Central memory CD8-positive, alpha-beta T cell (primary cell): ENCODE results near the gene FRY.

Experiments
- ATAC-seq: fragments of 150-1000 bp; cut with Tn5 transposase; replicated peaks from 2 replicates; pipeline ENCODE4 v1.10.0; 2022; ENCODE audit warnings: mild to moderate bottlenecking, moderate FRiP score, moderate number of reproducible peaks; ENCODE audit not compliant: poor library complexity, severe bottlenecking; ENCODE audit errors: extremely low read depth
- DNase-seq, 2 donors: peaks; one replicate each; pipeline ENCODE4 v3.0.0; 2021; ENCODE audit warnings: low spot score in 2 of 2
- H3K27ac Mint-ChIP-seq: one replicate; pipeline ENCODE4 v1.8.0; 2022; ENCODE audit warnings: low read depth, mild to moderate bottlenecking, moderate library complexity, mixed read lengths
- H3K27me3 Mint-ChIP-seq: one replicate; pipeline ENCODE4 v1.8.0; 2022; ENCODE audit warnings: mixed read lengths
- H3K36me3 Mint-ChIP-seq: one replicate; pipeline ENCODE4 v1.8.0; 2022; ENCODE audit warnings: mild to moderate bottlenecking, moderate library complexity, mixed read lengths; ENCODE audit not compliant: insufficient read depth
- H3K4me1 Mint-ChIP-seq: one replicate; pipeline ENCODE4 v1.8.0; 2022; ENCODE audit warnings: mixed read lengths
- H3K4me3 Mint-ChIP-seq: one replicate; pipeline ENCODE4 v1.8.0; 2022; ENCODE audit warnings: mild to moderate bottlenecking, moderate library complexity, mixed read lengths
- H3K9me3 Mint-ChIP-seq: one replicate; pipeline ENCODE4 v1.8.0; 2022; ENCODE audit warnings: mixed read lengths

The FRY gene

DNA sequence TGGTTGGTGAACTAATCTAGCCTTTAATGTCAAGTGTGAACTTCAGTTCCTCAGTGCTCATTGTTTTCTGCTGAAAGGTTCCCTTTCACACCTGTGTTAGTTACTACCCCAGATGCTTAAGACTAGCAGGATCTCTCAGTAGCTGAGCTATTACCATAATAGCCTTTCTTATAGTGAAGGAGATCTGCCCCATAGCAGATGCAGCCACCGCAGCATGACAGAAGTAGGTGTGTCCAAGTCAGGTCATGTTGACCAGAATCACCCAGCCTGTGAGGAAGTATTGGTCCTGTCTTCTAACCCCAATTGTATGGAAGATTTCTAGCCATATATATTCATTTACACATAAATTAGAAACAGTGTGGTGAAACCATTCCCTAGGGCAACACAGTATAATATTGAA, 246.3 kb downstream of the FRY start:
- DNase-seq (no peak), ATAC-seq (no peak)
- Mint-ChIP-seq H3K36me3 (no peaks in the 10 kb centered on the region), H3K4me1 (no peaks in the 10 kb centered on the region), H3K27me3 (no peaks in the 10 kb centered on the region), H3K9me3 (no peaks in the 10 kb centered on the region), H3K4me3 (no peak overlapping the region), H3K27ac (no peak overlapping the region)

DNA sequence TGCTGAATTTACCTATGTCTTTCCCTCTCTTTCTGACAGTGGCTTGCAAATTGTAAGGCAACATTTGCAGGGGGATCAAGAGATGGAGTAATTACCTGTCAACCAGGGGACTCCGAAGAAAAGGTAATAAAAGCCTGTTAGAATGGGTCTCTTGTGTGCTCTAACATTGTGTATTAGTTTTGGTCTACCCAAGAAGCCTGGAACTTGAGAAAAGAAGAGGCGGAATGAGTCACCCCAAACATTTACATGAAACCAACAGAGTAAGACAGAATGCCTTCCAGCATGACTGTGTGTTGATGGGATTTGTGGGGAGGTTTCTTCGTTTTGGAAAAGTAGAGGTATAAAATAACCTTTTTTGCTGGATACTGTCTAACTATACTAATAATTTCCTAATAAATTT, 246.9 kb downstream of the FRY start:
- no peak overlapping the region for H3K27ac Mint-ChIP-seq
- no peak for DNase-seq
- ATAC-seq, result no peak
- no peaks in the 10 kb centered on the region for H3K4me1 Mint-ChIP-seq
- no peaks in the 10 kb centered on the region for H3K27me3 Mint-ChIP-seq
- H3K4me3 Mint-ChIP-seq, result no peak overlapping the region
- no peaks in the 10 kb centered on the region for H3K36me3 Mint-ChIP-seq
- no peaks in the 10 kb centered on the region for H3K9me3 Mint-ChIP-seq

DNA sequence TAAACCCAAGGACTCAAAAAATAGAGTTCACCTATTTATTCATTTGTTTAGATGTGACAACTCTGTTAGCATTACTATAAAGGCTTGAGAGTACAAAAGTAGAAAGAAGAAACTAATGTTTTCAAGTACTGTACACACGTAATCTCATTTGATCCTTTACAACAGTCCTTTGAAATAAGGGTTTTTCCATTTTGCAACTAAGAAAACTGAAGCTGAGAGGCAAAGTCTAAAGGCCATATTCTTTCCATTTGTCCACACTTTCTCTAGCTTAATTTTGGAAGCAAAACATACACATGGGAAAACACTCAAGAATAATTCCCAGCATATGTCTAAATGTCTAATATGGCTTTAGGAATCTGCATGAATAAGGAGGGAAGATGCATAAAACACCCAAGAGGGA, 249.5 kb downstream of the FRY start:
- peaks cover 8% of the 10 kb centered on the region for H3K27me3 Mint-ChIP-seq
- no peak overlapping the region for H3K4me3 Mint-ChIP-seq
- ATAC-seq (no peak), DNase-seq (no peak)
- H3K9me3 Mint-ChIP-seq, result no peaks in the 10 kb centered on the region
- no peak overlapping the region for H3K27ac Mint-ChIP-seq
- H3K36me3 Mint-ChIP-seq, result no peaks in the 10 kb centered on the region
- no peaks in the 10 kb centered on the region for H3K4me1 Mint-ChIP-seq

DNA sequence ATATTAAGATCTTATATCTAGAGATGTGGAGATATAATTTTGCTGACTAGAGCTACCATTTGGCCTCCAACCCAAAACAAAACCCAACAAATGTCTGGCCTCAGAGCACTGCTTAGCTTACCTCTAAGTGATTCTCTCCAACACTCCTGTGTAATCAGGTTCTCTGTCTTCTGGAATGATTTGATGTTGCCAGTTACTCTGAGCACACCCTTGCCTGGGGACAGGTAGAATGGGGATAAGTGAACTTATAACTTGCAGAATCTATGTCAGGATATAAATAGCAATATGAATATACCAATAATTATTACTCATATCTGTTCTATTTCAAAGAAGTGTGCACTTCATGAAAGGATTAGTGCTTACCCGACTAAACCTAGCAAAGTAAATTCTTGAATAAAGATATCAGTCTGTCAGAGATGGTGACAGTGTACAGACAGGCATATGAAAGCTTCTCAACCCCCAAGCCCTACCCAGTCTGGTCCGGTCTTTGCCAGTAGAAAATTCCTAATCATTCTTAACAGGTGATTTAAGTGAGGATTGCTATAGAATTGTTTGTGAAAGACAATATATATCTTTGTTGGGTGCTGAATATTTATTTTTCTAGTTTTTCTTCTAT, 250.6 kb downstream of the FRY start:
- H3K4me1 Mint-ChIP-seq, result no peaks in the 10 kb centered on the region
- no peak overlapping the region for H3K27ac Mint-ChIP-seq
- DNase-seq, result no peak
- peaks cover 2% of the 10 kb centered on the region for H3K36me3 Mint-ChIP-seq
- no peaks in the 10 kb centered on the region for H3K9me3 Mint-ChIP-seq
- no peak for ATAC-seq
- H3K27me3 Mint-ChIP-seq, result peaks cover 8% of the 10 kb centered on the region
- no peak overlapping the region for H3K4me3 Mint-ChIP-seq

DNA sequence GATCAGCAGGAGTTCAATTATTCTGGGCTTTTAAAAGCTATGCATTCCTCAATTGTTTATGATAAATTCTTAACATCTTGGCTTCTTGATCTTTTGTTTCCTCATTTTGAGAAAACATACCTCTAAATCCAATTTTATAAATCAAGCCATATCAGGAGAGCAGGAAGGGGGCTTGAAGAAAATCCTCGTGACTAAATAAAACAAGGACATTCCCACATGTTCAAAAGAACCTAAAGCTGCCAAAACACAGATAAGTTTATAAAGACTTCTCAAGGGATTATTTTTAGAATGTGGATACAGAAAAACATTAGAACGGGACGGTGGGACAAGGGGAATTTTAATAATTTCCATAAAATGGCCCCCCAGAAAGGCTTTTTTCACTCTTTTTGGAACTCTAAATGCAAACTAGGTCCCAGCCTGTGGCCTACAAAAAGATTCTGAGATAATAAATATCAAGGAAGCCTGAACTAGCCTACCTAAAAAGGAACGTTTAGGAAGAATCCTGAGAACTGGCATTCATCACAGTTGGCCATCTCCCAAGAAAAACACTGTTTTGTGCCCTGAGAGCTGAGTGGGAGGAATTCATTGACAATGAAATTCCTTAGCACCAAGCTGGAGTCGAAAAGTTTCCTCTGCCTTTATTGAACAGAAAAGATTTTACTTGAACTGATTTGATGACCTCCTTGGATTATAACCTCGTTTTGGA, 253.5 kb downstream of the FRY start:
- H3K4me3 Mint-ChIP-seq, result no peak overlapping the region
- H3K36me3 Mint-ChIP-seq, result peaks cover 2% of the 10 kb centered on the region

DNA sequence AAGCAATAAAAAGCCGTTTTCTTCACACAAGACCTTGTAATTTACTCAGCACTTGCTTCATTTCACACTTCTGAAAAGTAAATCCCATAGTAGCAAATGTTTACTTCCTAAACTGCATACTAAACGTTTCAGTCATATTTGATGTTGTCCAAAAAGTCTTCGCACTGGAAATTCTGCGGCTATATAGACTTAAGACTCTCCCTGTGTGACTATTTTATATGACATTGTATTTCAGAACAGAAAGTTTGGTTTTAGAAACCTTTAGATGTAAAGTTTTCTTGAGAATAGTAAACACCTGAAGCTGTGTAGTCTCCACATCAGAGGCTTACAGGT, 254.0 kb downstream of the FRY start:
- Mint-ChIP-seq H3K4me3 (no peak overlapping the region), H3K9me3 (no peaks in the 10 kb centered on the region), H3K36me3 (peaks cover 2% of the 10 kb centered on the region), H3K27me3 (peaks cover 8% of the 10 kb centered on the region), H3K27ac (no peak overlapping the region), H3K4me1 (no peaks in the 10 kb centered on the region)
- no peak for DNase-seq
- ATAC-seq, result no peak

More for the DNA sequence above, 253.5 kb downstream of the FRY start:
- DNase-seq (no peak), ATAC-seq (no peak)
- H3K27me3 Mint-ChIP-seq, result peaks cover 8% of the 10 kb centered on the region
- H3K4me1 Mint-ChIP-seq, result no peaks in the 10 kb centered on the region
- H3K9me3 Mint-ChIP-seq, result no peaks in the 10 kb centered on the region
- no peak overlapping the region for H3K27ac Mint-ChIP-seq

- Mint-ChIP-seq H3K36me3 (peaks cover 1% of the 10 kb centered on the region), H3K27ac (no peak overlapping the region), H3K9me3 (no peaks in the 10 kb centered on the region), H3K27me3 (peaks cover 15% of the 10 kb centered on the region), H3K4me3 (no peak overlapping the region), H3K4me1 (no peaks in the 10 kb centered on the region)
- DNase-seq (no peak), ATAC-seq (no peak)
These were observed 265.6 kb downstream of the FRY start for GRCh38 chr13:32297206-32297605.

DNA sequence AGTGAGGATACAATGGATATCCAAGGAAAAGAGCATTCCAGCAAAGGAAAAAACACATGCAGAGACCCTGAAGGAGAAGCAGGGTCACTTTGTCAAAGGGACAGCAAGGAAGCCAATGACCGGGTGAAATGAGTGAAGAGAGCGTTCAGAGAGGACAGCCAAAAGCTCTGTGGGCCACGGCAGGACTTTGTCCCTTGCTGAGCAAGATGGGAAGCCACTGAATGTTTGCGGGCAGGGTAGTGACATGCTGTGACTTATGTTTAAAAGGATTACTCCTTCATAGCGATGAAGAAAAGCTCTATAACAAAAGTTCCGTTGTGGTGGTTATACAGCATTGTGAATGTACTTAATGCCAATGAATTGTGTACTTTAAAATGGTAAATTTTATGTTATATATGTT, 267.1 kb downstream of the FRY start:
- DNase-seq, result no peak
- no peak for ATAC-seq
- Mint-ChIP-seq H3K36me3 (peaks cover 1% of the 10 kb centered on the region), H3K4me3 (no peak overlapping the region), H3K9me3 (no peaks in the 10 kb centered on the region), H3K27me3 (peaks cover 15% of the 10 kb centered on the region), H3K27ac (no peak overlapping the region), H3K4me1 (no peaks in the 10 kb centered on the region)

GRCh38 chr13:32299893-32300292, 268.3 kb downstream of the FRY start:
- Mint-ChIP-seq H3K4me1 (no peaks in the 10 kb centered on the region), H3K36me3 (peaks cover 1% of the 10 kb centered on the region), H3K27ac (no peak overlapping the region), H3K4me3 (no peak overlapping the region), H3K9me3 (no peaks in the 10 kb centered on the region), H3K27me3 (peaks cover 15% of the 10 kb centered on the region)
- DNase-seq (no peak), ATAC-seq (no peak)

- H3K4me3 Mint-ChIP-seq, result no peak overlapping the region
- no peaks in the 10 kb centered on the region for H3K4me1 Mint-ChIP-seq
- DNase-seq (no peak), ATAC-seq (no peak)
- peaks cover 13% of the 10 kb centered on the region for H3K27me3 Mint-ChIP-seq
- H3K27ac Mint-ChIP-seq, result no peak overlapping the region
- H3K36me3 Mint-ChIP-seq, result peaks cover 1% of the 10 kb centered on the region
- H3K9me3 Mint-ChIP-seq, result no peaks in the 10 kb centered on the region
These were observed 268.8 kb downstream of the FRY start for GRCh38 chr13:32300406-32300805.

DNA sequence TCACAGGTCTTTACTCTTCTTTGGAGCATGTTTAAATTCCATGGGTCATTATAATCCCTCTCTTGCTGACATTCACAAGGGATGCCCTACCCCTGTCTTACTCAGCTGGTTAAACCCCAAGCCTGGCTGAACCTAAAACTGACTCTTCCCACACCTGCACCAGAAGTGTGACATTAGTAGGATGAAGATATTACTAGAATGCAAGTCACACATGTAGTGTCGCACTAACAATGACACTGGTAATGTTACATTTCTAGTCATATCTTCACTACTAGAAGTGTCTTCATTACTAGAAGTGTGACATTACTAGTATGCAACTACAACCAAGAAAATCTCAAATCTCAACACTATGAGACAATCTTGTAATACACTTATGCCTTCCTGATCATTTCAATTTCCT, 269.3 kb downstream of the FRY start:
- DNase-seq (no peak), ATAC-seq (no peak)
- Mint-ChIP-seq H3K27me3 (peaks cover 8% of the 10 kb centered on the region), H3K27ac (no peak overlapping the region), H3K4me1 (no peaks in the 10 kb centered on the region), H3K36me3 (peaks cover 1% of the 10 kb centered on the region), H3K4me3 (no peak overlapping the region), H3K9me3 (no peaks in the 10 kb centered on the region)

GRCh38 chr13:32302461-32302860, 270.9 kb downstream of the FRY start:
- Mint-ChIP-seq H3K4me3 (no peak overlapping the region), H3K27ac (no peak overlapping the region), H3K9me3 (no peaks in the 10 kb centered on the region), H3K36me3 (peaks cover 1% of the 10 kb centered on the region), H3K4me1 (no peaks in the 10 kb centered on the region), H3K27me3 (no peaks in the 10 kb centered on the region)
- no peak for DNase-seq
- no peak for ATAC-seq

GRCh38 chr13:32305646-32306045, 274.1 kb downstream of the FRY start:
- no peak for ATAC-seq
- Mint-ChIP-seq H3K4me3 (no peak overlapping the region), H3K36me3 (no peaks in the 10 kb centered on the region), H3K9me3 (no peaks in the 10 kb centered on the region), H3K27me3 (no peaks in the 10 kb centered on the region), H3K27ac (no peak overlapping the region), H3K4me1 (peaks cover 9% of the 10 kb centered on the region)
- DNase-seq, result no peak
